Heart right ventricle (tissue), 16 donors: ENCODE measurements around the gene CHPF. TPM values are rescaled to one million over a fixed set of nuclear protein-coding genes. Genes with fewer than 3 reads are reported as not detected.

Source experiments
- ATAC-seq, 8 donors: fragments of 200-7000 bp; cut with Tn5 transposase; one replicate each; pipeline ENCODE4 v1.9.1; 2020; ENCODE audit warnings: mild to moderate bottlenecking in 8 of 8, moderate library complexity in 8 of 8, moderate number of reproducible peaks in 1 of 8
- DNase-seq, 2 donors: peaks; one replicate each; pipeline ENCODE4 v3.0.0-alpha.2; 2020
- H3K27ac ChIP-seq, 10 donors: fragments of 200-600 bp; sonication (generic) in 2 of 10; one replicate each; pipeline versions ENCODE4 v1.5.0 to v1.8.0; 2020 to 2022; ENCODE audit warnings: mild to moderate bottlenecking in 3 of 10
- H3K27me3 ChIP-seq, 7 donors: fragments of 200-600 bp; one replicate each; pipeline ENCODE4 v1.8.0; 2021 to 2022; ENCODE audit warnings: mild to moderate bottlenecking in 2 of 7
- H3K36me3 ChIP-seq, 9 donors: fragments of 200-600 bp; sonication (generic) in 1 of 9; one replicate each; pipeline versions ENCODE4 v1.5.0 to v1.8.0; 2020 to 2022; ENCODE audit warnings: mild to moderate bottlenecking in 2 of 9
- H3K4me1 ChIP-seq, 9 donors: fragments of 200-600 bp; sonication (generic) in 1 of 9; one replicate each; pipeline versions ENCODE4 v1.5.0 to v1.8.0; 2020 to 2022; ENCODE audit warnings: mild to moderate bottlenecking in 4 of 9
- H3K4me3 ChIP-seq, 10 donors: fragments of 200-600 bp; sonication (generic) in 2 of 10; one replicate each; pipeline versions ENCODE4 v1.5.0 to v1.8.0; 2020 to 2022; ENCODE audit warnings: mild to moderate bottlenecking in 7 of 10, moderate library complexity in 2 of 10
- H3K9me3 ChIP-seq, 11 donors: fragments of 200-600 bp in 10 of 11; sonication (generic) in 2 of 11; one replicate each; pipeline versions ENCODE4 v1.5.0 to v1.8.0; 2013 to 2022; ENCODE audit warnings: mild to moderate bottlenecking in 2 of 11, control low read depth in 1 of 11, moderate library complexity in 1 of 11
- CTCF ChIP-seq, 9 donors: fragments of 200-600 bp; sonication (generic) in 2 of 9; IDR thresholded peaks; one replicate each; pipeline versions ENCODE4 v1.5.0 to v1.8.0; 2021 to 2022; ENCODE audit warnings: antibody characterized with exemption in 9 of 9, mild to moderate bottlenecking in 5 of 9, moderate library complexity in 1 of 9
- WGBS, 2 donors: extraction: QIAGEN DNeasy Blood & Tissue Kit; methylation state at CpG; one replicate each; pipeline ENCODE4 v1.1.7; 2013; ENCODE audit warnings: inconsistent platforms in 1 of 2; 5-methylcytosine and 5-hydroxymethylcytosine counted together
- intact Hi-C, 10 donors: fragments of 100-400 bp; cut with DNase I; formaldehyde crosslinking; loops; one replicate each; pipeline versions ENCODE4 v1.11.1 to v1.14.2; 2022
- polyA plus RNA-seq, 2 donors: library from polyadenylated mRNA; stranded (reverse); fragments of 200-250 nt; gene quantifications; one replicate each; pipeline ENCODE4 v1.2.3, GENCODE V29; 2013
- total RNA-seq, 10 donors: library from RNA; stranded (reverse); fragmentation: NEBNext Ultra II Directional in 3 of 10; extraction: Animal tissue kit (Norgen Biotek cat#: 25700) in 3 of 10; gene quantifications; one replicate each; pipeline versions ENCODE4 v1.2.1 to v1.2.4, GENCODE V29; 2021 to 2023
- donor health status: Arrhythmogenic right ventricular cardiomyopathy.
- donor health status: ischemic (EF 13 %, LVEDD 7.1; RV severe dilation, severe dysfunction).
- donor health status: healthy with polysubstance abuse.
- donor health status: DM: no; HTN: yes; CAD: no.
- donor health status: DM: no; HTN: no; CAD: no.
- donor health status: ischemic (EF 25% LVEDD 6.9; RV normal size, moderate dysfunction).
- donor health status: ischemic (EF 25% LVEDD 5.7; RV mildly dilated, moderate dysfunction).
- donor health status: healthy.
- donor health status: DM: yes; HTN: yes; CAD: no.
- donor health status: Ischemic cardiomyopathy.
- donor health status: ischemic (EF 35%, LVEDD 5.7; RV mildly dilated, moderate dysfunction).
- donor health status: nonischemic (EF 11% LVEDD 7.7; RV severe dilation, severe dysfunction).
- donor health status: DM: yes; HTN: yes; CAD: no.
- donor health status: PGD.
- donor health status: ischemic (EF 29% LVEDD 5.4; RV normal size, mild dysfunction).
- donor health status: nonischemic (EF 23%, LVEDD 6.1; RV moderate dilation, normal function).

The CHPF gene
- total and polyA plus RNA-seq, 12 donors = 66.5 to 221 (median 95.9) TPM

DNA sequence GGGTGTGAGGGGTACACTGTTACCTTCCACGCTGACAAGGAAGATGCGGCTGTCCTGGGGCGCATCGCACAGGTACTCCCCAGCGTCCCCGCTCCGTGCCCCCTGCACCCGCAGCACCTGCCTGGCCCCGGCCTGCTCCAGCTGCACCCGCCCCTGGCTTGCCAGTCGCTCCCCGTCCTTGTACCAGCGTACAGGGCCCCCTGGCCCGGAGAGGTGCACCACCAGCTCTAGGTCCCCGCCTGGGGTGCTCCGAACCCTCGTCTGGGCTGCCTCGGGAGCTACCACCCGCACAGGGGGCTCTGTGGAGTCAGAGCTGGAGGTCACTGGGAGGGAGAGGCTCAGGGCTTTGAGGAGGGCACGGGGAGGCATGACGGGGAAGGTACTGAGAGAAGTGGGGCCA, 13.7 kb upstream of the CHPF start:
- no peak for ATAC-seq

DNA sequence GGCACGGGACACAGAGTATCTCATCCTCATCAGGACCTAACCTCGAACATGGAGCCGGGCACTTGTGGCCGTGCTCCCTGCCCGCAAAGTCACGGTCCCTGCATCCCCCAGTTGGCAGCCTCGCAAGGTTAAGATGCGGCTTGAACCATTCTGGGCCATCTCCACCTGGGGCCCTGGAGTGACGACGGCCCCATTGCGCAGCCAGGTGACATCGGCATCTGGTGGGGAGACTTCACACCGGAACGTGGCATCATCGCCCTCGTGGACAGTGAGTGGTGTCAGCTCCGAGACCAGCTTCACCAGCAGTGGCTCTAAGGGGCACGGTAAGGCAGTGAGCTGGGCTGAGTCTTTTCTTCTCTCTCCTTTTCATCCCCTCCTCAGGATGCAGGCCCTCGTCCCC, 12.8 kb upstream of the CHPF start:
- 95% methylated on average over 19 of the region's 19 CpGs for WGBS, 2 donors
- intact Hi-C loops = no loop called here
- peaks cover 0 to 38% (median 3%) of the 10 kb centered on the region in 9 donors for H3K36me3 ChIP-seq

More for the DNA sequence above, 13.7 kb upstream of the CHPF start:
- Histone ChIP-seq H3K4me3 (no peak overlapping the region), H3K36me3 (peaks cover 0 to 47% (median 5%) of the 10 kb centered on the region in 9 donors), H3K4me1 (peaks cover 8 to 32% (median 15%) of the 10 kb centered on the region in 9 donors), H3K27ac (no peak overlapping the region), H3K27me3 (peaks cover 0 to 22% (median 16%) of the 10 kb centered on the region in 7 donors), H3K9me3 (no peaks in the 10 kb centered on the region)
- DNase-seq = no peak
- WGBS, 2 donors = 93% methylated on average over 21 of the region's 21 CpGs
- intact Hi-C loops = no loop called here
- TF ChIP-seq CTCF (IDR thresholded peaks at IDR 0.05) = no peak

DNA sequence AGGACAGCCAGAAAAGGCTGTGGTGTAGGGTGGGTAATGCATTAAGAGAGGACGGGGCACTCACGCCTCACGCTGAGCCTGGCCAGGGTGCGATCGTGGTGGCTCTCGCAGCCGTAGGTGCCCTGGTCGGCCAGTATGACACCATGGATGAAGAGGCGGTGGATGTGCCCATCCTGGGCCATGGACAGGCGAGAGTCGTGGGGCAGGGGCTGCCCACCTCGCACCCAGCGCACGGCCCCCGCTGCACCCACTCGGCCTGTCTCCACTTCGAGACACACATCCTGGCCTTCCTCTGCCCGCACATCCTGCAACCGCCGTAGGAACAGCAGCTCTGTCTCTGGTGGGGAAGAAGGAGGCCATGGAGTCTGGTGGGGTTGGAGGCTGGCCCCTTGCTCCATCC, 12.3 kb upstream of the CHPF start:
- DNase-seq (no peak), ATAC-seq (no peak)
- 93 to 96% methylated on average over 20 of the region's 20 CpGs for WGBS, 2 donors
- peaks cover 0 to 33% (median 25%) of the 10 kb centered on the region in 7 donors for H3K27me3 ChIP-seq
- no peak for TF ChIP-seq CTCF (IDR thresholded peaks at IDR 0.05)
- H3K36me3 ChIP-seq = peaks cover 0 to 33% (median 3%) of the 10 kb centered on the region in 9 donors
- intact Hi-C loops = no loop called here
- H3K4me3 ChIP-seq = no peak overlapping the region
- H3K4me1 ChIP-seq = peaks cover 12 to 34% (median 21%) of the 10 kb centered on the region in 9 donors
- no peak overlapping the region for H3K27ac ChIP-seq
- H3K9me3 ChIP-seq = no peaks in the 10 kb centered on the region

More for the DNA sequence above, 12.8 kb upstream of the CHPF start:
- no peak for DNase-seq
- Histone ChIP-seq H3K4me1 (peaks cover 12 to 33% (median 23%) of the 10 kb centered on the region in 9 donors), H3K9me3 (no peaks in the 10 kb centered on the region), H3K27ac (no peak overlapping the region), H3K27me3 (peaks cover 0 to 30% (median 23%) of the 10 kb centered on the region in 7 donors), H3K4me3 (no peak overlapping the region)
- no peak for ATAC-seq
- TF ChIP-seq CTCF (IDR thresholded peaks at IDR 0.05) = no peak

DNA sequence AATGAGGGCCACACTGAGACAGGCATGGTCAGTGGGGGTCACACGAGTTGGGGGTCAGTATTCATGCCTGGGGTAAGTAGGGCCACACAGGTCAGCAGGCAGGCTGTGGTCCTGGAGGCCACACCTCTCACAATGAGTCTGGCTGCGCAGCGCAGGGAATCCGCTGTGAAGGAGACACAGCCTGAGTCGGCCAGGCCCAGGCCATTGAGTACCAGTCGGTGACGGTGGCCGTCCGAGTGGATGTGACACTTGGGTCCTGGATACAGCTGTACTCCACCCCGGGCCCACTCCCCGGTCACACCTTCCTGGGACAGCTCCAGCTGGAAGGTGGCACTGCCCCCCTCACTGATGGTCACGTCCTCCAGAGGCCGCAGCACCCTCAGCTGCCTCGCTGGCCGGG, 10.7 kb upstream of the CHPF start:
- DNase-seq (no peak), ATAC-seq (no peak)
- WGBS, 2 donors = 91 to 93% methylated on average over 15 of the region's 15 CpGs
- H3K36me3 ChIP-seq = peaks cover 0 to 39% (median 3%) of the 10 kb centered on the region in 9 donors
- peaks cover 0 to 45% (median 25%) of the 10 kb centered on the region in 7 donors for H3K27me3 ChIP-seq
- no peak for TF ChIP-seq CTCF (IDR thresholded peaks at IDR 0.05)
- intact Hi-C loops = loop anchor here in 2 of 10 donors (5.0 kb wide), 1 partner anchor 43 kb away; the partner anchor contains the start of gene STK11IP (in 2 of the 2)
- H3K4me3 ChIP-seq = no peak overlapping the region
- peaks cover 12 to 22% (median 17%) of the 10 kb centered on the region in 9 donors for H3K4me1 ChIP-seq
- H3K9me3 ChIP-seq = no peaks in the 10 kb centered on the region
- H3K27ac ChIP-seq = no peak overlapping the region
